Measurements from ENCODE around the gene MIPOL1. TPM values are rescaled to one million over a fixed set of nuclear protein-coding genes. Genes with fewer than 3 reads are reported as not detected.

MIPOL1 gene
- total RNA-seq, 1 donor from 2014 or later = 12.1 TPM

- peaks cover 25% of the 10 kb centered on the region for H3K4me1 Mint-ChIP-seq (ENCODE audit: unreplicated experiment)
- peak; percentile 43 for DNase-seq (ENCODE audit: low spot score)
- H3K36me3 Mint-ChIP-seq (ENCODE audit: low read depth, unreplicated experiment) = peaks cover 9% of the 10 kb centered on the region
- H3K4me3 Mint-ChIP-seq (ENCODE audit: unreplicated experiment) = peak within 1 kb of the TSS; percentile 92
- H3K27ac Mint-ChIP-seq (ENCODE audit: unreplicated experiment) = peak within 1 kb of the TSS; percentile 72
- TF ChIP-seq CTCF (IDR thresholded peaks at IDR 0.05; ENCODE audit: unreplicated experiment) = no peak
- peaks cover 48% of the 10 kb centered on the region for H3K27me3 Mint-ChIP-seq (ENCODE audit: unreplicated experiment)
- H3K9me3 Mint-ChIP-seq (ENCODE audit: unreplicated experiment) = no peaks in the 10 kb centered on the region
Observed at GRCh38 chr14:37594971-37595808, 397.5 kb downstream of the MIPOL1 start, which contains the start of the genes FOXA1 and TTC6. TSS of gene FOXA1 (minus strand) at chr14:37595249. CDS start at chr14:37594972, 277 bp downstream. TSS of gene TTC6 (plus strand) at chr14:37595629. CDS start at chr14:37622065, 26,436 bp downstream.

- Mint-ChIP-seq H3K9me3 (ENCODE audit: unreplicated experiment) (no peaks in the 10 kb centered on the region), H3K36me3 (ENCODE audit: low read depth, unreplicated experiment) (peaks cover 5% of the 10 kb centered on the region), H3K4me3 (ENCODE audit: unreplicated experiment) (peak overlapping the region; percentile 89), H3K4me1 (ENCODE audit: unreplicated experiment) (peaks cover 25% of the 10 kb centered on the region), H3K27me3 (ENCODE audit: unreplicated experiment) (peaks cover 48% of the 10 kb centered on the region), H3K27ac (ENCODE audit: unreplicated experiment) (peak overlapping the region; percentile 72)
- TF ChIP-seq CTCF (IDR thresholded peaks at IDR 0.05; ENCODE audit: unreplicated experiment) = no peak
- peak; percentile 17 for DNase-seq (ENCODE audit: low spot score)
Observed at GRCh38 chr14:37595809-37596621, 398.3 kb downstream of the MIPOL1 start.

GRCh38 chr14:37596790-37597472 lies 399.2 kb downstream of the MIPOL1 start:
- H3K9me3 Mint-ChIP-seq (ENCODE audit: unreplicated experiment) = no peaks in the 10 kb centered on the region
- no peak overlapping the region for H3K4me3 Mint-ChIP-seq (ENCODE audit: unreplicated experiment)
- H3K36me3 Mint-ChIP-seq (ENCODE audit: low read depth, unreplicated experiment) = peaks cover 5% of the 10 kb centered on the region
- peaks cover 21% of the 10 kb centered on the region for H3K4me1 Mint-ChIP-seq (ENCODE audit: unreplicated experiment)
- peaks cover 47% of the 10 kb centered on the region for H3K27me3 Mint-ChIP-seq (ENCODE audit: unreplicated experiment)
- H3K27ac Mint-ChIP-seq (ENCODE audit: unreplicated experiment) = no peak overlapping the region
- TF ChIP-seq CTCF (IDR thresholded peaks at IDR 0.05; ENCODE audit: unreplicated experiment) = no peak
- DNase-seq (ENCODE audit: low spot score) = no peak

GRCh38 chr14:37597538-37597913 lies 399.8 kb downstream of the MIPOL1 start:
- Mint-ChIP-seq H3K27me3 (ENCODE audit: unreplicated experiment) (peaks cover 50% of the 10 kb centered on the region), H3K4me1 (ENCODE audit: unreplicated experiment) (peaks cover 21% of the 10 kb centered on the region), H3K4me3 (ENCODE audit: unreplicated experiment) (peak overlapping the region; percentile 51), H3K27ac (ENCODE audit: unreplicated experiment) (no peak overlapping the region), H3K36me3 (ENCODE audit: low read depth, unreplicated experiment) (peaks cover 5% of the 10 kb centered on the region), H3K9me3 (ENCODE audit: unreplicated experiment) (no peaks in the 10 kb centered on the region)
- peak; percentile 65 for DNase-seq (ENCODE audit: low spot score)
- TF ChIP-seq CTCF (IDR thresholded peaks at IDR 0.05; ENCODE audit: unreplicated experiment) = peak; percentile 60
